H1 (cell line): ENCODE measurements around the gene FNDC10. TPM values are rescaled to one million over a fixed set of nuclear protein-coding genes. Genes with fewer than 3 reads are reported as not detected.

Experiments used
- CTCF ChIA-PET: fragments of 300-600 bp; sonication (Branson Sonifier 250); formaldehyde crosslinking; loops from one replicate; lab custom pipeline; 2021; ENCODE audit not compliant: partially characterized antibody; lab: Charles Lee
- POLR2A ChIA-PET: fragments of 300-600 bp; sonication (Branson Sonifier 250); formaldehyde crosslinking; loops from one replicate; lab custom pipeline; 2021; ENCODE audit warnings: inconsistent platforms; ENCODE audit not compliant: partially characterized antibody; lab: Charles Lee
- DNase-seq, 2 experiments: peaks; one replicate each; pipeline versions ENCODE4 v3.0.0 to v3.0.0-alpha.2; 2010 to 2022; ENCODE audit warnings: low spot score in 2 of 2, low read depth in 1 of 2, mixed read lengths in 1 of 2
- FAIRE-seq: peaks from 2 replicates; lab custom pipeline; 2011; peaks lifted over from hg19 to GRCh38; lab: Jason Lieb, UNC
- H2AFZ ChIP-seq: 2 replicates; pipeline ENCODE4 v1.8.1; 2012; ENCODE audit warnings: low read length, inconsistent platforms
- H2AK5ac ChIP-seq: 2 replicates; pipeline ENCODE4 v1.6.1; 2013; ENCODE audit warnings: low read depth, low read length
- H2BK120ac ChIP-seq: replicated peaks from 2 replicates; pipeline ENCODE3; 2013; ENCODE audit warnings: low read depth, low read length, inconsistent platforms
- H2BK12ac ChIP-seq: 2 replicates; pipeline ENCODE4 v1.6.1; 2013; ENCODE audit warnings: low read depth, low read length
- H2BK15ac ChIP-seq: 2 replicates; pipeline ENCODE4 v1.6.1; 2013; ENCODE audit warnings: low read length
- H2BK20ac ChIP-seq: 2 replicates; pipeline ENCODE4 v1.6.1; 2013; ENCODE audit warnings: low read length
- H2BK5ac ChIP-seq: 2 replicates; pipeline ENCODE4 v1.6.1; 2013; ENCODE audit warnings: low read depth, low read length
- H3K14ac ChIP-seq: 2 replicates; pipeline ENCODE4 v1.6.1; 2013; ENCODE audit warnings: inconsistent platforms; ENCODE audit not compliant: insufficient read length
- H3K18ac ChIP-seq: 2 replicates; pipeline ENCODE4 v1.6.1; 2013; ENCODE audit warnings: low read length; ENCODE audit errors: extremely low read depth
- H3K23ac ChIP-seq: 2 replicates; pipeline ENCODE4 v1.6.1; 2013; ENCODE audit warnings: inconsistent platforms; ENCODE audit not compliant: insufficient read length
- H3K23me2 ChIP-seq: 2 replicates; pipeline ENCODE4 v1.6.1; 2013; ENCODE audit warnings: low read depth, low read length
- H3K27ac ChIP-seq: 2 replicates; pipeline ENCODE4 v1.6.1; 2011; ENCODE audit warnings: low read depth, low read length, inconsistent platforms
- H3K27me3 ChIP-seq, 4 experiments: replicated peaks in 1 of 4; 1 replicate in 1 of 4; 2 replicates in 3 of 4; pipeline versions ENCODE4 v1.6.1 to v1.8.1; 2011 to 2013; ENCODE audit warnings: low read length in 3 of 4, mild to moderate bottlenecking in 3 of 4, inconsistent platforms in 2 of 4, mixed read lengths in 2 of 4, moderate library complexity in 1 of 4; ENCODE audit not compliant: control insufficient read depth in 3 of 4, insufficient read depth in 3 of 4; ENCODE audit errors: extremely low read depth in 1 of 4
- H3K36me3 ChIP-seq, 4 experiments: 2 replicates each; pipeline versions ENCODE4 v1.6.1 to v1.8.1; 2011 to 2013; ENCODE audit warnings: mild to moderate bottlenecking in 4 of 4, low read length in 3 of 4, moderate library complexity in 2 of 4, control low read depth in 1 of 4, inconsistent platforms in 1 of 4; ENCODE audit not compliant: insufficient read depth in 4 of 4, control insufficient read depth in 2 of 4
- H3K4ac ChIP-seq: replicated peaks from 2 replicates; pipeline ENCODE3; 2013; ENCODE audit warnings: low read length, low read depth, mixed read lengths, inconsistent platforms; ENCODE audit not compliant: insufficient read length
- H3K4me1 ChIP-seq, 4 experiments: replicated peaks in 1 of 4; 1 replicate in 1 of 4; 2 replicates in 3 of 4; pipeline versions ENCODE4 v1.6.1 to v1.8.1; 2011 to 2013; ENCODE audit warnings: low read length in 3 of 4, inconsistent platforms in 2 of 4, mixed read lengths in 1 of 4; ENCODE audit not compliant: insufficient read depth in 4 of 4, control insufficient read depth in 3 of 4
- H3K4me2 ChIP-seq, 2 experiments: 2 replicates each; pipeline versions ENCODE4 v1.6.1 to v1.8.1; 2011 to 2013; ENCODE audit warnings: low read depth in 2 of 2, low read length in 2 of 2, control low read depth in 1 of 2, inconsistent platforms in 1 of 2, mild to moderate bottlenecking in 1 of 2; ENCODE audit not compliant: insufficient read depth in 1 of 2
- H3K4me3 ChIP-seq, 4 experiments: fragments of 200-600, 300-600 bp in 1 of 4; sonication (generic), shearing (Covaris generic), sonication (Bioruptor Twin) in 1 of 4; 2 replicates each; pipeline versions ENCODE4 v1.5.1 to v1.8.1; 2011 to 2016; ENCODE audit warnings: low read length in 4 of 4, low read depth in 3 of 4, control low read depth in 2 of 4, inconsistent platforms in 2 of 4, mild to moderate bottlenecking in 2 of 4, mixed read lengths in 1 of 4, moderate library complexity in 1 of 4; ENCODE audit not compliant: insufficient read depth in 2 of 4; ENCODE audit errors: extremely low read depth in 1 of 4
- H3K56ac ChIP-seq: replicated peaks from 2 replicates; pipeline ENCODE3; 2013; ENCODE audit warnings: low read depth, mild to moderate bottlenecking, mixed read lengths, low read length, inconsistent platforms; ENCODE audit not compliant: insufficient read length
- H3K79me1 ChIP-seq: 2 replicates; pipeline ENCODE4 v1.6.1; 2013; ENCODE audit warnings: low read depth, low read length, control low read depth
- H3K79me2 ChIP-seq, 2 experiments: 2 replicates each; pipeline versions ENCODE4 v1.6.1 to v1.8.1; 2012 to 2013; ENCODE audit warnings: low read length in 2 of 2, mild to moderate bottlenecking in 2 of 2, inconsistent platforms in 1 of 2; ENCODE audit not compliant: insufficient read depth in 2 of 2, control insufficient read depth in 1 of 2
- H3K9ac ChIP-seq, 4 experiments: replicated peaks in 1 of 4; 1 replicate in 1 of 4; 2 replicates in 3 of 4; pipeline versions ENCODE4 v1.6.1 to v1.8.1; 2011 to 2013; ENCODE audit warnings: low read depth in 3 of 4, low read length in 3 of 4, control low read depth in 2 of 4, mild to moderate bottlenecking in 2 of 4, moderate library complexity in 2 of 4, inconsistent platforms in 1 of 4; ENCODE audit errors: extremely low read depth in 1 of 4
- H3K9me3 ChIP-seq, 2 experiments: 2 replicates each; pipeline versions ENCODE4 v1.6.1 to v1.8.1; 2012 to 2013; ENCODE audit warnings: mild to moderate bottlenecking in 2 of 2, moderate library complexity in 2 of 2, control low read depth in 1 of 2, inconsistent platforms in 1 of 2, low read depth in 1 of 2, low read length in 1 of 2, mixed read lengths in 1 of 2; ENCODE audit not compliant: insufficient read depth in 2 of 2
- H4K20me1 ChIP-seq, 2 experiments: replicated peaks in 1 of 2; 2 replicates each; pipeline versions ENCODE3 to v1.8.1; 2011 to 2013; ENCODE audit warnings: inconsistent platforms in 2 of 2, low read length in 2 of 2, mild to moderate bottlenecking in 1 of 2; ENCODE audit not compliant: insufficient read depth in 2 of 2, control insufficient read depth in 1 of 2
- H4K5ac ChIP-seq: 2 replicates; pipeline ENCODE4 v1.6.1; 2013; ENCODE audit warnings: low read length, low read depth, mixed read lengths, inconsistent platforms; ENCODE audit not compliant: insufficient read length
- H4K8ac ChIP-seq: 2 replicates; pipeline ENCODE4 v1.8.0; 2013; ENCODE audit warnings: mild to moderate bottlenecking, moderate library complexity, low read length, inconsistent platforms; ENCODE audit not compliant: insufficient read depth; ENCODE audit errors: extremely low read depth
- H4K91ac ChIP-seq: replicated peaks from 2 replicates; pipeline ENCODE3; 2013; ENCODE audit warnings: low read length, mixed read lengths, inconsistent platforms; ENCODE audit not compliant: insufficient read length
- BACH1 ChIP-seq: IDR thresholded peaks from 2 replicates; pipeline ENCODE4 v1.6.1; 2012; ENCODE audit warnings: low read length, improper control_type of control experiment
- WGBS, 2 experiments: shearing (Covaris generic) in 1 of 2; methylation state at CpG; one replicate each; pipeline versions ENCODE4 v1.1.6 to v1.1.7; 2013 to 2015; ENCODE audit warnings: low lambda C conversion rate in 2 of 2, mixed read lengths in 2 of 2, inconsistent platforms in 1 of 2, low coverage in 1 of 2, missing lambda C conversion rate in 1 of 2; ENCODE audit not compliant: insufficient replicate concordance in 2 of 2, insufficient coverage in 1 of 2, insufficient read length in 1 of 2; ENCODE audit errors: extremely low coverage in 1 of 2, missing lambda C conversion rate in 1 of 2; 5-methylcytosine and 5-hydroxymethylcytosine counted together
- polyA plus RNA-seq, 7 experiments: library from polyadenylated mRNA; depleted of rRNA in 3 of 7; stranded (reverse) in 5 of 7; unstranded in 2 of 7; fragments of >200 nt in 5 of 7; fragments of 200-250 nt in 2 of 7; gene quantifications; 1 replicate in 5 of 7; 2 replicates in 1 of 7; 4 replicates in 1 of 7; pipeline versions ENCODE4 v1.2.1 to v1.2.3, GENCODE V29; 2011 to 2013; ENCODE audit warnings: missing spikeins in 2 of 7, mixed read lengths in 2 of 7
- total RNA-seq: library from RNA; stranded (reverse); fragmentation: NEBNext Ultra II Directional; extraction: Animal tissue kit (Norgen Biotek cat#: 25700); gene quantifications from 2 replicates; pipeline ENCODE4 v1.2.1, GENCODE V29; 2021

The FNDC10 gene
- total and polyA plus RNA-seq, 2 of the 8 experiments (the other 6 are each of a cell fraction or from before 2014, with no cell fraction given), result 19.0 to 21.8 TPM

DNA sequence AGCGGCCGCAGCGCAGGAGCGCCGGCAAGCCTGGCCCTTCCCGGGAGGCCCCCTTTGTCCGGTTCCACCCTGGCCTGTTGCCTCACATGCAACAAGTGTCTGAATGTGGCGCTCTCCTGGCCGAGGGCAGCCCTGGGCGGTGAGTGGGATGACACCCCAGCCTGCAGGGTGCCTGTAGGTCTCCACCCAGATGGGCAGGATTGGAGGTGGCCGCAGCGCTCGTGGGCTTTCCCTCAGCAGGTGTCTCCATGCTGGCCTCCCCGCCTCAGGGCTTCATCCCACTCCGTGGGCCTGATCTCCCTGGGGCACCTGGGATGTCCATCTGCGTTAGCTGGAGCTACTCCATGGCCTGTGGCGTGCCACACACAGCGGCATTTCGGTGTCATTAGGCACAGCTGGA lies 16.9 kb upstream of the FNDC10 start:
- POLR2A ChIA-PET, result interaction anchor here (2.5 to 4.6 kb wide), 2 partner anchors 10 to 13 kb away, joined by 8 to 34 read pairs; partner anchors contain the start of gene MMP23B
- Histone ChIP-seq H3K9ac (no peak overlapping the region), H4K91ac (no peak overlapping the region), H3K23ac (no peak overlapping the region), H3K4me2 (peak overlapping the region; percentile 62 to 94), H4K5ac (no peak overlapping the region), H3K79me2 (peaks cover 0 to 13% of the 10 kb centered on the region in 2 experiments; a peak in 2 of 4 replicates), H3K23me2 (peaks cover 6% of the 10 kb centered on the region; the same call in 1 of the 2 replicates), H2BK15ac (no peak overlapping the region), H3K27ac (no peak overlapping the region), H2AFZ (no peak overlapping the region), H3K9me3 (no peaks in the 10 kb centered on the region), H3K27me3 (no peaks in the 10 kb centered on the region; a peak in 1 of 7 replicates), H3K56ac (no peak overlapping the region), H2BK5ac (no peak overlapping the region), H2BK20ac (no peak overlapping the region), H4K20me1 (peaks cover 6 to 24% of the 10 kb centered on the region in 2 experiments), H3K4me3 (peak overlapping the region; percentile 80 to 97 (median 92); a peak in 5 of 8 replicates), H4K8ac (0 out of 2 replicates have a peak overlapping the region, but pooled peaks have one; percentile 28), H3K18ac (no peak overlapping the region), H2BK120ac (no peak overlapping the region), H3K4me1 (peaks cover 0 to 13% (median 5%) of the 10 kb centered on the region in 4 experiments; a peak in 5 of 7 replicates), H3K36me3 (no peaks in the 10 kb centered on the region), H2BK12ac (no peak overlapping the region), H3K14ac (no peak overlapping the region), H3K4ac (no peak overlapping the region), H3K79me1 (peaks cover 3% of the 10 kb centered on the region), H2AK5ac (no peak overlapping the region)
- no peak for FAIRE-seq
- CTCF ChIA-PET, result interaction anchor here (1.4 kb wide), 1 partner anchor 70 kb away, joined by 3 read pairs; no protein-coding TSS in a partner anchor
- WGBS, 2 experiments, result 87% methylated on average over 17 of the region's 19 CpGs; no CpG with 5 or more reads in 1 of the 2 experiments
- no peak for DNase-seq
- no peak for TF ChIP-seq BACH1
